Bladder microvascular endothelial cell (primary cell): ENCODE measurements around the gene PSMD13. TPM values are rescaled to one million over a fixed set of nuclear protein-coding genes. Genes with fewer than 3 reads are reported as not detected.

Experiments
- total RNA-seq: library from RNA; depleted of rRNA; stranded (reverse); fragments of >200 nt; gene quantifications from 2 replicates; pipeline ENCODE4 v1.2.3, GENCODE V29; 2014

The PSMD13 gene
- total RNA-seq = 168 and 170 TPM in 2 replicates

GRCh38 chr11:236774-237767 lies at the start of gene PSMD13:
Gene PSMD13 (plus strand): TSS chr11:236976. CDS start chr11:237050, 74 bp downstream.

GRCh38 chr11:192674-193128 lies 44.1 kb upstream of the PSMD13 start, which contains the start of gene SCGB1C1:
Gene SCGB1C1 (plus strand): TSS chr11:193078. CDS start chr11:193100, 22 bp downstream.

GRCh38 chr11:207208-207862 lies 29.4 kb upstream of the PSMD13 start, which contains the start of the genes BET1L and RIC8A:
Gene BET1L (minus strand): TSS chr11:207399. CDS start chr11:207321, 78 bp downstream.
Gene RIC8A (plus strand): TSS chr11:207708. CDS start chr11:208855, 1,147 bp downstream.

GRCh38 chr11:235997-236773 lies 591 bp upstream of the PSMD13 start, which contains the start of gene SIRT3:
Gene SIRT3 (minus strand): TSS chr11:236342. CDS start chr11:236328, 14 bp downstream.

GRCh38 chr11:278001-278951 lies 41.5 kb downstream of the PSMD13 start, which contains the start of gene NLRP6:
Gene NLRP6 (plus strand): TSS chr11:278407. CDS start chr11:278570, 163 bp downstream.

GRCh38 chr11:288478-289397 lies 52.0 kb downstream of the PSMD13 start, which contains the start of gene PGGHG:
Gene PGGHG (plus strand): TSS chr11:289126. CDS start chr11:289817, 691 bp downstream.

GRCh38 chr11:299081-299891 lies 62.5 kb downstream of the PSMD13 start, which contains the start of gene IFITM5:
Gene IFITM5 (minus strand): TSS chr11:299526. CDS start chr11:299490, 36 bp downstream.

Other genes with a start within 250 kb of the PSMD13 start
- not detected in 2 replicates for gene SCGB1C1, start 43.9 kb upstream of the PSMD13 start, total RNA-seq
- gene BET1L, start 29.6 kb upstream of the PSMD13 start, total RNA-seq = 8.6 and 18.3 TPM in 2 replicates
- gene RIC8A, start 29.3 kb upstream of the PSMD13 start, total RNA-seq = 144 and 223 TPM in 2 replicates
- gene SIRT3, start 634 bp upstream of the PSMD13 start, total RNA-seq = 5.8 and 7.9 TPM in 2 replicates
- gene NLRP6, start 41.4 kb downstream of the PSMD13 start, total RNA-seq = not detected in 2 replicates
- 9.1 and 19.9 TPM in 2 replicates for gene PGGHG, start 52.1 kb downstream of the PSMD13 start, total RNA-seq
- gene IFITM5, start 62.5 kb downstream of the PSMD13 start, total RNA-seq = not detected in 2 replicates
- 82.6 and 114 TPM in 2 replicates for gene IFITM2, start 70.8 kb downstream of the PSMD13 start, total RNA-seq
- 4.1 and 31.7 TPM in 2 replicates for gene IFITM1, start 77.1 kb downstream of the PSMD13 start, total RNA-seq
- 44.7 and 77.2 TPM in 2 replicates for gene IFITM3, start 83.9 kb downstream of the PSMD13 start, total RNA-seq
- gene B4GALNT4, start 132.5 kb downstream of the PSMD13 start, total RNA-seq = 0.16 and 2.3 TPM in 2 replicates
- gene PKP3, start 157.2 kb downstream of the PSMD13 start, total RNA-seq = 0.06 and 0.16 TPM in 2 replicates
- 32.1 and 42.6 TPM in 2 replicates for gene SIGIRR, start 178.0 kb downstream of the PSMD13 start, total RNA-seq
- gene ANO9, start 205.0 kb downstream of the PSMD13 start, total RNA-seq = 0.32 and 5.7 TPM in 2 replicates
- gene PTDSS2, start 213.3 kb downstream of the PSMD13 start, total RNA-seq = 22.2 and 37.3 TPM in 2 replicates